HEK293 (cell line): ENCODE measurements around the gene LPXN.

Source experiments
- CTCF ChIA-PET: fragments of 350-600 bp; formaldehyde crosslinking; extraction: SDS; loops from one replicate; lab custom pipeline; 2021; ENCODE audit warnings: antibody characterized with exemption; lab: Yijun Ruan, JAX
- POLR2A ChIA-PET: fragments of 300-600 bp; formaldehyde crosslinking; extraction: SDS; loops from one replicate; lab custom pipeline; 2020; ENCODE audit warnings: antibody characterized with exemption, inconsistent platforms; lab: Yijun Ruan, JAX
- H3K27ac ChIP-seq: fragments of 200-500 bp; sonication (Bioruptor generic); 2 replicates; pipeline ENCODE4 v1.5.1; 2014; ENCODE audit warnings: low read depth, low read length, control low read depth, inconsistent platforms; ENCODE audit errors: extremely low read depth
- H3K36me3 ChIP-seq, 2 experiments: fragments of 200-500 bp in 1 of 2; sonication (Bioruptor generic) in 1 of 2; 1 replicate in 1 of 2; 2 replicates in 1 of 2; pipeline ENCODE4 v1.5.1; 2014 to 2017; ENCODE audit warnings: inconsistent platforms in 2 of 2, low read length in 2 of 2; ENCODE audit not compliant: control insufficient read depth in 2 of 2, insufficient read depth in 1 of 2
- H3K4me1 ChIP-seq: fragments of 200-500 bp; sonication (Bioruptor generic); 2 replicates; pipeline ENCODE4 v1.5.1; 2014; ENCODE audit warnings: mild to moderate bottlenecking, low read length, inconsistent platforms; ENCODE audit not compliant: control insufficient read depth, insufficient read depth
- H3K4me3 ChIP-seq: 2 replicates; pipeline ENCODE4 v1.5.1; 2011; ENCODE audit warnings: low read depth, mild to moderate bottlenecking, control low read depth, low read length, moderate library complexity
- H3K9me3 ChIP-seq: fragments of 200-500 bp; sonication (Bioruptor generic); 2 replicates; pipeline ENCODE4 v1.5.1; 2014; ENCODE audit warnings: low read depth, low read length, inconsistent platforms; ENCODE audit not compliant: control insufficient read depth, insufficient read depth
- GLI2 ChIP-seq: fragments of 450-650 bp; formaldehyde crosslinking; IDR thresholded peaks from 2 replicates; pipeline ENCODE4; 2017; ENCODE audit warnings: missing biosample characterization, missing genetic modification characterization, low read depth, borderline replicate concordance
- HOXD13 ChIP-seq: sonication (generic); formaldehyde crosslinking; IDR thresholded peaks from 2 replicates; pipeline ENCODE4 v1.8.0; 2022; ENCODE audit warnings: missing genetic modification reagents, borderline replicate concordance
- IKZF3 ChIP-seq: fragments of 450-650 bp; IDR thresholded peaks from 2 replicates; pipeline ENCODE4 v1.5.0; 2018; ENCODE audit warnings: missing biosample characterization, mild to moderate bottlenecking, missing genetic modification characterization, moderate library complexity
- KLF9 ChIP-seq: fragments of 450-650 bp; formaldehyde crosslinking; IDR thresholded peaks from 2 replicates; pipeline ENCODE4 v1.5.1; 2016; ENCODE audit warnings: missing biosample characterization, missing genetic modification characterization, low read depth
- ZEB2 ChIP-seq: fragments of 450-650 bp; formaldehyde crosslinking; IDR thresholded peaks from 2 replicates; pipeline ENCODE4 v1.5.1; 2016; ENCODE audit warnings: missing biosample characterization, missing genetic modification characterization
- ZFP37 ChIP-seq: fragments of 450-650 bp; formaldehyde crosslinking; IDR thresholded peaks from 2 replicates; pipeline ENCODE4 v1.5.1; 2016; ENCODE audit warnings: missing biosample characterization, missing genetic modification characterization
- ZFP41 ChIP-seq: fragments of 450-650 bp; formaldehyde crosslinking; IDR thresholded peaks from 2 replicates; pipeline ENCODE4 v1.5.1; 2016; ENCODE audit warnings: missing biosample characterization, missing genetic modification characterization, borderline replicate concordance
- ZNF214 ChIP-seq: fragments of 450-650 bp; formaldehyde crosslinking; IDR thresholded peaks from 2 replicates; pipeline ENCODE4 v1.5.1; 2017; ENCODE audit warnings: missing biosample characterization, mild to moderate bottlenecking, missing genetic modification characterization, borderline replicate concordance
- ZNF239 ChIP-seq: fragments of 450-650 bp; formaldehyde crosslinking; IDR thresholded peaks from 2 replicates; pipeline ENCODE4 v1.5.1; 2016; ENCODE audit warnings: missing biosample characterization, missing genetic modification characterization
- ZNF266 ChIP-seq: fragments of 450-650 bp; formaldehyde crosslinking; IDR thresholded peaks from 2 replicates; pipeline ENCODE4 v1.5.1; 2016; ENCODE audit warnings: missing biosample characterization, missing genetic modification characterization, low read depth
- ZNF311 ChIP-seq: fragments of 450-650 bp; formaldehyde crosslinking; IDR thresholded peaks from 2 replicates; pipeline ENCODE4 v1.5.1; 2017; ENCODE audit warnings: missing biosample characterization, missing genetic modification characterization, borderline replicate concordance
- ZNF324 ChIP-seq: fragments of 450-650 bp; formaldehyde crosslinking; IDR thresholded peaks from 2 replicates; pipeline ENCODE4 v1.5.1; 2016; ENCODE audit warnings: missing biosample characterization, missing genetic modification characterization
- ZNF341 ChIP-seq: fragments of 450-650 bp; formaldehyde crosslinking; IDR thresholded peaks from 2 replicates; pipeline ENCODE4; 2016; ENCODE audit warnings: low read depth, missing biosample characterization, missing genetic modification characterization
- ZNF354C ChIP-seq: fragments of 450-650 bp; formaldehyde crosslinking; IDR thresholded peaks from 2 replicates; pipeline ENCODE4 v1.5.1; 2016; ENCODE audit warnings: missing biosample characterization, missing genetic modification characterization, low read depth, borderline replicate concordance
- ZNF521 ChIP-seq: fragments of 450-650 bp; formaldehyde crosslinking; IDR thresholded peaks from 2 replicates; pipeline ENCODE4 v1.5.1; 2017; ENCODE audit warnings: missing biosample characterization, mild to moderate bottlenecking, missing genetic modification characterization
- ZNF555 ChIP-seq: fragments of 450-650 bp; formaldehyde crosslinking; conservative IDR thresholded peaks from 2 replicates; pipeline ENCODE4 v1.5.1; 2017; ENCODE audit warnings: missing biosample characterization, mild to moderate bottlenecking, missing genetic modification characterization, inconsistent platforms
- ZNF571 ChIP-seq: fragments of 450-650 bp; formaldehyde crosslinking; IDR thresholded peaks from 2 replicates; pipeline ENCODE4 v1.5.0; 2017; ENCODE audit warnings: missing biosample characterization, missing genetic modification characterization
- ZNF791 ChIP-seq: fragments of 450-650 bp; formaldehyde crosslinking; IDR thresholded peaks from 2 replicates; pipeline ENCODE4 v1.5.1; 2016; ENCODE audit warnings: missing biosample characterization, missing genetic modification characterization
- ZSCAN23 ChIP-seq: fragments of 450-650 bp; formaldehyde crosslinking; IDR thresholded peaks from 2 replicates; pipeline ENCODE4 v1.5.1; 2016; ENCODE audit warnings: missing biosample characterization, missing genetic modification characterization
- ZSCAN5A ChIP-seq: fragments of 450-650 bp; formaldehyde crosslinking; IDR thresholded peaks from 2 replicates; pipeline ENCODE4 v1.5.1; 2016; ENCODE audit warnings: missing biosample characterization, missing genetic modification characterization
- TF ChIP-seq, protein P1 (sequence below): fragments of 450-650 bp; formaldehyde crosslinking; IDR thresholded peaks from 2 replicates; pipeline ENCODE4 v1.5.1; 2016; ENCODE audit warnings: missing biosample characterization, missing genetic modification characterization

Gene LPXN

GRCh38 chr11:58617976-58618557 is 42.4 kb upstream of the LPXN start:
- H3K27ac ChIP-seq = no peak overlapping the region
- H3K4me3 ChIP-seq = no peak overlapping the region
- CTCF ChIA-PET = interaction anchor here (3.9 kb wide), 1 partner anchor 11 kb away, joined by 27 read pairs; no protein-coding TSS in a partner anchor
- H3K9me3 ChIP-seq = no peaks in the 10 kb centered on the region
- peaks cover 8 to 97% of the 10 kb centered on the region in 2 experiments for H3K36me3 ChIP-seq
- POLR2A ChIA-PET = no interaction called here
- TF ChIP-seq ZSCAN23 (tag by site-specific recombination) (no peak), ZNF239 (no peak), HOXD13 (no peak), IKZF3 (tag by site-specific recombination) (no peak), ZNF555 (tag by site-specific recombination) (no peak)
- no peaks in the 10 kb centered on the region for H3K4me1 ChIP-seq

- ChIA-PET POLR2A (no interaction called here), CTCF (no interaction called here)
- Histone ChIP-seq H3K36me3 (peaks cover 20 to 97% of the 10 kb centered on the region in 2 experiments), H3K4me1 (no peaks in the 10 kb centered on the region), H3K9me3 (no peaks in the 10 kb centered on the region), H3K27ac (no peak overlapping the region), H3K4me3 (no peak overlapping the region)
- no peak for TF ChIP-seq ZNF571 (tag by site-specific recombination)
- no peak for TF ChIP-seq ZNF311 (tag by site-specific recombination)
- TF ChIP-seq, protein P1, sequence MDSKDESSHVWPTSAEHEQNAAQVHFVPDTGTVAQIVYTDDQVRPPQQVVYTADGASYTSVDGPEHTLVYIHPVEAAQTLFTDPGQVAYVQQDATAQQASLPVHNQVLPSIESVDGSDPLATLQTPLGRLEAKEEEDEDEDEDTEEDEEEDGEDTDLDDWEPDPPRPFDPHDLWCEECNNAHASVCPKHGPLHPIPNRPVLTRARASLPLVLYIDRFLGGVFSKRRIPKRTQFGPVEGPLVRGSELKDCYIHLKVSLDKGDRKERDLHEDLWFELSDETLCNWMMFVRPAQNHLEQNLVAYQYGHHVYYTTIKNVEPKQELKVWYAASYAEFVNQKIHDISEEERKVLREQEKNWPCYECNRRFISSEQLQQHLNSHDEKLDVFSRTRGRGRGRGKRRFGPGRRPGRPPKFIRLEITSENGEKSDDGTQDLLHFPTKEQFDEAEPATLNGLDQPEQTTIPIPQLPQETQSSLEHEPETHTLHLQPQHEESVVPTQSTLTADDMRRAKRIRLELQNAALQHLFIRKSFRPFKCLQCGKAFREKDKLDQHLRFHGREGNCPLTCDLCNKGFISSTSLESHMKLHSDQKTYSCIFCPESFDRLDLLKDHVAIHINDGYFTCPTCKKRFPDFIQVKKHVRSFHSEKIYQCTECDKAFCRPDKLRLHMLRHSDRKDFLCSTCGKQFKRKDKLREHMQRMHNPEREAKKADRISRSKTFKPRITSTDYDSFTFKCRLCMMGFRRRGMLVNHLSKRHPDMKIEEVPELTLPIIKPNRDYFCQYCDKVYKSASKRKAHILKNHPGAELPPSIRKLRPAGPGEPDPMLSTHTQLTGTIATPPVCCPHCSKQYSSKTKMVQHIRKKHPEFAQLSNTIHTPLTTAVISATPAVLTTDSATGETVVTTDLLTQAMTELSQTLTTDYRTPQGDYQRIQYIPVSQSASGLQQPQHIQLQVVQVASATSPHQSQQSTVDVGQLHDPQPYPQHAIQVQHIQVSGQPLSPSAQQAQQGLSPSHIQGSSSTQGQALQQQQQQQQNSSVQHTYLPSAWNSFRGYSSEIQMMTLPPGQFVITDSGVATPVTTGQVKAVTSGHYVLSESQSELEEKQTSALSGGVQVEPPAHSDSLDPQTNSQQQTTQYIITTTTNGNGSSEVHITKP (tag by site-specific recombination) = no peak
- no peak for TF ChIP-seq ZFP41 (tag by site-specific recombination)
- no peak for TF ChIP-seq ZNF266 (tag by site-specific recombination)
- no peak for TF ChIP-seq ZEB2 (tag by site-specific recombination)
Observed at GRCh38 chr11:58616594-58616993, 40.9 kb upstream of the LPXN start.

GRCh38 chr11:58615559-58615958 is 39.9 kb upstream of the LPXN start:
- H3K27ac ChIP-seq = no peak overlapping the region
- peaks cover 31 to 99% of the 10 kb centered on the region in 2 experiments for H3K36me3 ChIP-seq
- CTCF ChIA-PET = no interaction called here

GRCh38 chr11:58613228-58613627 is 37.6 kb upstream of the LPXN start:
- Histone ChIP-seq H3K9me3 (no peaks in the 10 kb centered on the region), H3K4me1 (no peaks in the 10 kb centered on the region), H3K4me3 (no peak overlapping the region), H3K27ac (no peak overlapping the region), H3K36me3 (peaks cover 27 to 86% of the 10 kb centered on the region in 2 experiments)
- ChIA-PET CTCF (no interaction called here), POLR2A (no interaction called here)
- TF ChIP-seq ZNF324 = no peak
- TF ChIP-seq ZNF341 (tag by site-specific recombination) = no peak
- TF ChIP-seq ZFP37 = no peak
- no peak for TF ChIP-seq ZNF354C (tag by site-specific recombination)
- TF ChIP-seq ZNF521 (tag by site-specific recombination) = no peak
- no peak for TF ChIP-seq ZSCAN5A (tag by site-specific recombination)
- no peak for TF ChIP-seq KLF9 (tag by site-specific recombination)
- TF ChIP-seq ZNF791 = no peak
- no peak for TF ChIP-seq GLI2 (tag by site-specific recombination)
- TF ChIP-seq ZNF214 = no peak

More at GRCh38 chr11:58615559-58615958, 39.9 kb upstream of the LPXN start:
- Histone ChIP-seq H3K4me1 (no peaks in the 10 kb centered on the region), H3K9me3 (no peaks in the 10 kb centered on the region), H3K4me3 (no peak overlapping the region)
- no peak for TF ChIP-seq ZNF791
- TF ChIP-seq, all 188 proteins: peak for 0
- POLR2A ChIA-PET = no interaction called here
